Peyer's patch (tissue), 4 donors: ENCODE results near the gene RAB1B.

Source experiments
- POLR2A ChIP-seq, 2 donors: fragments of 450-650 bp; IDR thresholded peaks; one replicate each; pipeline ENCODE4 v1.5.1; 2017; ENCODE audit warnings: antibody characterized with exemption in 2 of 2, mild to moderate bottlenecking in 2 of 2, moderate library complexity in 2 of 2
- TF ChIP-seq, protein P1 (sequence below), 6 experiments: fragments of 450-650 bp in 4 of 6; fragments of 200-600 bp in 2 of 6; sonication (generic) in 1 of 6; IDR thresholded peaks; one replicate each; pipeline ENCODE4 v1.5.1; 2017 to 2019; ENCODE audit warnings: antibody characterized with exemption in 6 of 6, mild to moderate bottlenecking in 3 of 6, moderate library complexity in 1 of 6

DNA sequence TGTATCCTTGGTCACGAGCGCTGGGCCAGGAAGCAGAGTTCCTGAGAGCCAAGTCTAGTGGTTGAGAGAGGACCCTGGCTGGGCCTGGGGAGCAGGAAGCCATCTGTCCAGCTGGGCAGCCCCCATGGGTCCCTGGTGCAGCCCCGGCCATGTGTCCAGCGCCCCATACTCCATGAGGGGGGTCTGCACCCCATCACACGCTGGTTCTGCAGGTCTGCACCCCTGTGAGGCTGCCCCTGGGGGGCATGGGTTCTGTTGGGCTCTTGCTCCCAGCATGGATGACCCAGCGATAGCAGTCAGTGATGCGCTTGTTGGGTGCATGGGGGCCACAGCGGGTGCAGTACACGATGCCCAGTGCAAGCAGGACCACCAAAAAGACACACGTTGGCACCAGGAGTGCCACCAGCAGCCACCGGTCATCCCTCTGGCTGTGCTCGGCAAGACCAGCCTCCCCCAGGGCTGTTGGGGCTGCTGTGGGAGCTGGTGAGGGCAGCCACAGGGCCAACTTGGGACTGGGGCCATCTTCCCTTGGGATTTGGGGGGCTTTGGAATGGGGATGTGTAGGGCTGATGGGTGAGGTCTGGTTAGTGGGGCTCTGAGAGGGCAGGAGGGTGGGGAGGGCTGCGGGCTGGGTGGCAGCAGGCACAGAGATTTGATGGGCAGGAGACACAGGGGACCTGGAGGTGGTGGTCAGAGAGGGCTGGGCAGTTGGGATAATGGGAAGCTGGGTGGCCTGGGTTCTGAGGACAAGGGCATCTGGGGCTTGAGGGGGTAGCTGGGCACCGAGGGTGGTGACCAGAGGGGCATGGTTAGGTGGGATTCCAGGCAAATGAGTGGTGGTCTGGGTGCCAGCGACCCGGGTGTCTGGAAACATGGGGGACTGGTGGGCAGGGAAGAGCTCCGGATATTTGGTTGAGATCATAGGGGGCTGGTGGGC, 46.4 kb downstream of the RAB1B start:
- TF ChIP-seq, protein P1, sequence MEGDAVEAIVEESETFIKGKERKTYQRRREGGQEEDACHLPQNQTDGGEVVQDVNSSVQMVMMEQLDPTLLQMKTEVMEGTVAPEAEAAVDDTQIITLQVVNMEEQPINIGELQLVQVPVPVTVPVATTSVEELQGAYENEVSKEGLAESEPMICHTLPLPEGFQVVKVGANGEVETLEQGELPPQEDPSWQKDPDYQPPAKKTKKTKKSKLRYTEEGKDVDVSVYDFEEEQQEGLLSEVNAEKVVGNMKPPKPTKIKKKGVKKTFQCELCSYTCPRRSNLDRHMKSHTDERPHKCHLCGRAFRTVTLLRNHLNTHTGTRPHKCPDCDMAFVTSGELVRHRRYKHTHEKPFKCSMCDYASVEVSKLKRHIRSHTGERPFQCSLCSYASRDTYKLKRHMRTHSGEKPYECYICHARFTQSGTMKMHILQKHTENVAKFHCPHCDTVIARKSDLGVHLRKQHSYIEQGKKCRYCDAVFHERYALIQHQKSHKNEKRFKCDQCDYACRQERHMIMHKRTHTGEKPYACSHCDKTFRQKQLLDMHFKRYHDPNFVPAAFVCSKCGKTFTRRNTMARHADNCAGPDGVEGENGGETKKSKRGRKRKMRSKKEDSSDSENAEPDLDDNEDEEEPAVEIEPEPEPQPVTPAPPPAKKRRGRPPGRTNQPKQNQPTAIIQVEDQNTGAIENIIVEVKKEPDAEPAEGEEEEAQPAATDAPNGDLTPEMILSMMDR (IDR thresholded peaks at IDR 0.05): no peak
- TF ChIP-seq POLR2A (IDR thresholded peaks at IDR 0.05): no peak
